NOMO-1 (cell line): ENCODE results near the gene GUCY2D.
"Not testable (repeated sequence)": the region's sequence is repeated elsewhere in the genome, so short reads cannot be mapped to it uniquely, and the experiment has no call there.

Experiments
- DNase-seq, 2 experiments: peaks; one replicate each; lab custom pipeline; 2025; ENCODE audit not compliant: unreplicated experiment in 2 of 2; lab: John Stamatoyannopoulos, UW

GUCY2D gene

DNA sequence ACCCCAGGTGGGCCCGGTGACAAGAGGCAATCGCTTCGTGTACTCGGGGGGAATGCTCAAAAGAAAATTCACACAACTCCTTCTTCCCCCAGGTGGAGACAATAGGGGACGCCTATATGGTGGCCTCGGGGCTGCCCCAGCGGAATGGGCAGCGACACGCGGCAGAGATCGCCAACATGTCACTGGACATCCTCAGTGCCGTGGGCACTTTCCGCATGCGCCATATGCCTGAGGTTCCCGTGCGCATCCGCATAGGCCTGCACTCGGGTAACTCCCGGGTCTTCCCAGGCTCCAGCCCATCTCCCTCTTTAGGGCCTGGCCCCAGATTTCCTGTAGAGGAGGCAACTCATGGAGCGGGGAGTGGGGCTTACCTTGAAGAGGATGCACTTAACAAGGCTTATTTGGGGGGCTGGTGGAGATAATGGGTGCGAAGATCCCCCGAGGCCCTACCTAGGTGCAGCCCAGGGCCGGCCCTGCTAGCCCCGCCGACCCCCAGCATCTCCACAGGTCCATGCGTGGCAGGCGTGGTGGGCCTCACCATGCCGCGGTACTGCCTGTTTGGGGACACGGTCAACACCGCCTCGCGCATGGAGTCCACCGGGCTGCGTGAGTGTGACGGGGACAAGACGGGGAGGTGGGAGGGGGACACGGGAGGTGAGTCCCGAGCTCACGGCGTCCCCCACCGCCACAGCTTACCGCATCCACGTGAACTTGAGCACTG lies 13.0 kb downstream of the GUCY2D start:
- DNase-seq: no peak

DNA sequence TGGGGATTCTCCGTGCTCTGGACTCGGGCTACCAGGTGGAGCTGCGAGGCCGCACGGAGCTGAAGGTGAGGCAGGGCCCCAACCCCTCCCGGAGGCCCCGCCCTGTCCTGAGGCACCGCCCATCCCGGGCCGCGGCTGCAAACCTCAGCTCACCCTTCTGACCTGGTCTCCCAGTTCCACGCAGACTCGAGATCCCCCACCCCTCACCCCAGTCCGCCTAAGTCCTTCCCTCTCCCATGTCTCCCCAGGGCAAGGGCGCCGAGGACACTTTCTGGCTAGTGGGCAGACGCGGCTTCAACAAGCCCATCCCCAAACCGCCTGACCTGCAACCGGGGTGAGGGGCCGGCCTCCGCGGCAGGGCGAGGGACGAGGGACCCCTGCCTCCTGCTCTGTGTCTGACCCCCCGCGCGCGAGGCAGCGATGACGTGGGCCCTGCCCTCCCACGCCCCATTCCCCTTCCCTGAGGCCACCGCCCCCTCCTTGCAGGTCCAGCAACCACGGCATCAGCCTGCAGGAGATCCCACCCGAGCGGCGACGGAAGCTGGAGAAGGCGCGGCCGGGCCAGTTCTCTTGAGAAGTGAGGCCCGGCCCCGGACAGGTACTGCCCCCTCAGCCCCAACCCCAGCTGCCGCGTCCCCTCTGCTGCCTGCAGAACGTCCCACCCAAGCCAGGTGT lies 13.7 kb downstream of the GUCY2D start:
- no peak for DNase-seq

DNA sequence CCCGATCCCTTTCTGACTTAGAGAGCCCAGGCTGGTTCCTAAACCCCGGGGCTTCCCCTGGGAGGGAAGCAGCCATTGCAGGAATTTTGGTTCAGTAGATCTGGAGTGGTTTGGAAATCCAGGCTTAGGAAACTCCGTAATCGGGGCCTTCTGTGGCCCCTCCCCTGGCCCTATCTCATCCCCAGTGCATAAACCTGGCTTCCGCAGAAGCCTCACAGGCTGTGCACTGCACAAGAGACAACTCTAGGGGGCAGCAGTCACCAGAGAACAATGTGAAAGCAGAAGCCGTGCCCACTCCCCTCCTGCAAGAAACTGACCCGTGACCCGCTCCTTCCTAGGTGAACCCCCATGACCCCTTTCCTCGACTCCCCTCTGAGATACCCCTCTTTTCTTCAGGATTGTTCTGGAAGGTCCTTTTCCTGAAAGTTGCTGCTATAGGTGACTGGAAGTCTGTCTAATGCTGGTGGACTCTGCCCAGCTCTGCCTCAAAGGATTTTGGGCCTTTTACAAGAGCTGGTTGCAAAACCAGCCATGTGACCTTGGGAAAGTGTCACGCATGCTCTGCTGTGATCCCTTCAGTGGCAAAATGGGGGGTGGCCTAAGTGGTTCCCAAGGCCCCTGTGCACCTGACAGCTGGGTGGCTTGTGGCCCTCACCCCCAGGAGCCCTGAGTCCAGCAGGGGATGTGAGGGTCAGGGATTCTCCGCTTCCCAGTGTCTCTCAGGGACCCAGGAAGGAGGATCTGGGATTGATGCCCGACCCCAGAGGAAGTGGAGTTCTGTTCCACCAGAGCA lies 14.4 kb downstream of the GUCY2D start:
- peak; percentile 61 to 77 for DNase-seq

DNA sequence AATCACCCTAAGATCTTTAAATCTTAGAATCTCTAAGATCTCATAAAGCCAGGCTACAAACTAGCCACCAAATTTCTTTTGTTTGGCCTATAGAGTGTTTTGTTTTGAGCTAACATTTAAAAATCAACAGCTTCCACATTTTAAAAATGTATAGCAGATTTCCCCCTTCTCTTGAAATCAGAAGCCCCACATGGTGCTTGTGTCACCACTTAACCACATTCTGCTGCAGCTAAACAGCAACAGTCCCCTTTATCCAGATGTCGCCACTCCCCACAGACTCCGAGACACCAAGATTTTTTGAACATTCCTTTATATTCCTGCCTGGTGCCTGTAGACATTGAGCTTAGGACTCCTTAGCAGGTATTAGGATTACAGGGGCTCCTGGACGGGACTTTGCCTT lies 16.0 kb downstream of the GUCY2D start:
- DNase-seq: peak; percentile 15 to 62

DNA sequence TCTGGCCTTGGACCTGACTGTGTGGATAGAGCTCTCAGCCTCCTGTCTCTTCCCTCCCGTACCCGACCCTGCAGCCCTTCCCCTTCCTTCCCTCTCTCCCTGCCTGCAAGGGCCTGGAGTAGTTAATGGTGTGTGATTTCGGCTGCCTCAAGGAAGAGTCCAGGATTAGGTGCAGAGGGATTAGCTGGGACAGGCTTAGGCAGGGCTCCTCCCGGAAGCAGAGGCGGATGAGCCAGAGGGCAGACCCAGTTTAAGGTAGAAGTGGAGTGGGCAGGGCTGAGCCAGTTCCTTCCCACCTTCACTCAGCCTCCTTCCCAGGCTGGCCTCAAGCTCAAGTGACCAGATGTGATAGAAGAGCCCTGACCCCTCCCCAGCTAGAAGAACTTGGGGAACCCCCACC lies 16.8 kb downstream of the GUCY2D start:
- DNase-seq: no peak

DNA sequence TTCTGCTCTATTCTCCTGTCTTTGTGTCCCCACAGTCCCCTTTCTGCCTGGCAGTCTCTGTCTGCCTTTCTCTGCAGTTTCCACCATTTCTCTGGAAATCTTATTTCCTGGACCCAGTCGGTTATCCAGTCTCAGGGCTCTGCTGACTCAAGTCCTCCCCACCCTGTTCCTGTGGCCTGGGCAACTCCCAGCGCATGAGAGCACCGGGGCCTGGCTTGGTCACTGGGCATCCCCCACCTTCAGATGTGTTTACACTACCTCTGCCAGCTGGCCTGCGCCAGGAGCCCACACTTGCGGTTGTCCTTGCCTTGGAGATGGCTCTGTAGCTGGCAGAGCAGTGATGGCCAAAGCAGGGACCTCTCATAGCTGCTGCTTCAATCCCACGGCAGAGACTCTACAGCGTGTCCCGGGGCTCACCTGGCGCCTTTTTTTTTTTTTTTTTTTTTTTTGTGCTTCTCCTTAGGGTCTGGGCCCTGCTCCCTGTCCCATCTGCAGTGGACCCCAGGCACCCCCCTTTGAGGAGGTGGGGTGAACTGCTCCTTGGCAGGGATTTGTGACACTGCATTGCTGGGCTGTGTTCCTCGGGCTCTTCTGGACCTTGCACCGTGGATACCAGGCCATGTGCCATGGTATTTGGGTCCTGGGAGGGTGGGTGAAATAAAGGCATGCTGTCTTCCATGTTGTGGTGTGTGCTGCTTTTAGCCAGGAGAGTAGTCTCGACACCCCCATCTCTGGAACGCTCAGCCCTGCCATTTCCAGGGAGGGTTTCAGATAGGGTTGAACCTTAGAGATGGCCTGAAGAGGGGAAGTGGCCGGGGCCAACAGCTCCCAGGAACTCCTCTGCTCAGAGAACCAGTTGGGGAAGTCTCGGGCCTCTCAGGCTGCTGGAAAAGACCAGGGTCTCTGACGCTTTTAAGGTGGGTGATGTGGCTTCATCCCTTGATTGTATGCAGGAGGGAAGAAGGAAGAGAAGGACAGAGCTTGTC lies 17.5 kb downstream of the GUCY2D start:
- no peak for DNase-seq

DNA sequence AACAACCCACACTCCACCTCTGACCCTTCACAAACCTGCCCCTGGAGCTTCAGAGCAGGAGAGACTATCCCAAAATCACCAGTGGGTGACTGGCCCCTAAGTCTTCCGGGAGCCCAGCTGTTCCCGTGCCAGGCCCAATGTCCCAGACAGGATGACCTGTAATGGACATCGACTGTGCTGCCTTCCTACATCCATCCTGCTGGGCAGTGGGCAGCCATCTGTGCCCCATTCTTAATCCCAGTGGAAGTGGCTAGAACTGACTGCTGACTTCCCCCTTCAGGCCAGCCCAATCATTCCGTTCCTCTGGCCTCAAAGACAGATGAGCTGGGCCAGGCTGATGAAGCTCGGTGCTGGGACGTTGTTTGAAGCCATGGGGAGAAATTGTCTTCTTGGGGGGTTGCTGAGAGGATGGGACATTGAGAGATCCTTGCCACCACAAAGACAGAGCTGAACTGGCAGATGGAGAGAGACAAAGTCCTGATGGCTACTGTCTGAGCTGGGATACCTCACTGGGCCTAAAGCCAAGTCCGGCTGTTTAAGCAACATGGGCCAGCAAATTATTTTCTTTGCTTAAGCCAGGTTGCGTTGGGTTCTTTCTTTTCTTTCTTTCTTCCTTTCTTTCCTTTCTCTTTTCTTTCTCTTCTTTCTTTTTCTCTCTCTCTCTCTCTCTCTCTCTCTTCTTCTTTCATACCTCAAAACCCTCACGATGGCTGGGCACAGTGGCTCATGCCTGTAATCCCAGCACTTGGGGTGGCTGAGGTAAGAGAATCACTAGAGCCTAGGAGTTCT lies 18.6 kb downstream of the GUCY2D start:
- DNase-seq: no peak

DNA sequence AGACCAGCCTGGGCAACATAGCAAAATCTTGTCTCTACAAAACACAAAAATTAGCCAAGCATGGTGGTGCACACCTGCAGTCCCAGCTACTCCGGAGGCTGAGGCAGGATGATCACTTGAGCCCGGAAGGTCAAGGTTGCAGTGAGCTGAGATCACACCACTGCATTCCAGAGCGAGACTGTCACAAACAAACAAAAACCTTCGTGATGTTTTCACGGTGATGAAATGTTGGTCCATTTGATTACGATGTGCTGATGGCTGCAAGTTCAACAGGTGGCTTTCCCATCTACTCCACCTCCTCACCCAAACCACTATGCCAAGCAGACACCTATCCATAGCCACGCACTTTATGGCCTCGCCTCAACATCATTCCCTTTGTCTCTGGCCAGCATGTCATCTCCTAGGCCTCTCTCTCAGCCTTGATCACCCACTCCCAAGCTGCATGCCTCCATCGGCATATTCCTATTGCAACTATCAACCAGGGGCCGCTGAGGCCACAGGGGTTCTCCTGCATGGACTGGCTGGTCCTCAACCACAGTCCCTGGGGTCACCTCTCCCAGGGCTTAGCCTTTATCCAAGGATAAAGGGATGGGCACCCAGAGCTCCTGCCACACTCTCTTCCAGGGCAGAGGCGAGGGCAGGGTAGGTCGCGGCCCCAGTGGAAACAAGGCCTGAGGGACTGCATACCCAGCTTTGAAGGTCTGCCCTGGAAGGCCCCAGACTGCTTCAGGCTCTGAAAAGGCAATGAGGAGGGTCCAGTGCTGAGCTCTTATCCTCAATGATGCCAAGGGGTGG lies 19.3 kb downstream of the GUCY2D start:
- DNase-seq: no peak

DNA sequence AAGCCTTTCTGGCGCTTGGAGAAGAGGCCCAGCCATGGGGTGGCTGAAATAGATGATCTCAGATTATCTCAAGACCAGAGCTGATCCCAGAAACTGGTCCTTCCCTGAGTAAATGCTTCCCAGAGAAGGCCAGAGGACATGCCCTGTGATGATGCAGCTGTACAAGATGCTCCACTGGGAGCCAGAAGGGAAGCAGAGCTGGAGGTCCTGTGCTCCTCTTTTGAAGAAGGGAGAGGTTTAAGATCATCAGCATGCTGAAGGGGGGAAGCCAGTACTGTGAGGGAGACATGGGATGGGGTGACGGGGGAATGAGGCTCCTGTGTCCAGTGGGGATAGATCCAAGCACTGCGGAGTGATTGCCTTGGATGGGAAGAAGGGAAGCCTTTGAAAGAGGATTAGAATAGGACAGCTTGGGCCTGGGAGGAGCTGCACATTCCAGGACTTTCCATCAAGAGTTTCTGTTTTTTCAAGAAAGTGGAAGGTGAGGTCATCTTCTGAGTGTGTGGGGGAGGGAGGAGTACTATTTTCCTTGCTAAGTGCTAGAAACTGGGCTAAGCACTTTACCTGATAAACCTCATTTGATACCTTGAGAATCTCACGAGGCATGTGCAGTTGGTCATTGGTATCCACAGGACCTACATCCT lies 20.1 kb downstream of the GUCY2D start:
- DNase-seq: no peak

DNA sequence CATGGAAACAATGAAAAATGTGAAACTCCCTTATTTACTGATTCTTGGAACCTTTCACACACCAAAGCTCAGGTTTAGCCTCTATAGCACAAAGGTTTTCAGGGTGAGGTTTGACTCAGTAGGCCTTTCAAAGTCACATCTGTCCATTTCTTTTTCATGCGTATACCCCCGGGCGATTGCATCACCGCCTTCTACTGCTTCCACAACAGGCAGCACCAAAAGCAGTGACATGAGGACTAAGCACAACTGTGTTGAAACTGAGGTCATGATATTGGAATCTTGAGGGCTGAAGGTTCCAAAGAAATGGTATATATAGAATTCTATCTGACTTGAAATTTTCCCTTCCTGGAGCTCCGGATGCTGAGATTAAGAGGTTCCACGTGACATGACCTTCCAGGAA lies 21.7 kb downstream of the GUCY2D start:
- not testable (repeated sequence) for DNase-seq

DNA sequence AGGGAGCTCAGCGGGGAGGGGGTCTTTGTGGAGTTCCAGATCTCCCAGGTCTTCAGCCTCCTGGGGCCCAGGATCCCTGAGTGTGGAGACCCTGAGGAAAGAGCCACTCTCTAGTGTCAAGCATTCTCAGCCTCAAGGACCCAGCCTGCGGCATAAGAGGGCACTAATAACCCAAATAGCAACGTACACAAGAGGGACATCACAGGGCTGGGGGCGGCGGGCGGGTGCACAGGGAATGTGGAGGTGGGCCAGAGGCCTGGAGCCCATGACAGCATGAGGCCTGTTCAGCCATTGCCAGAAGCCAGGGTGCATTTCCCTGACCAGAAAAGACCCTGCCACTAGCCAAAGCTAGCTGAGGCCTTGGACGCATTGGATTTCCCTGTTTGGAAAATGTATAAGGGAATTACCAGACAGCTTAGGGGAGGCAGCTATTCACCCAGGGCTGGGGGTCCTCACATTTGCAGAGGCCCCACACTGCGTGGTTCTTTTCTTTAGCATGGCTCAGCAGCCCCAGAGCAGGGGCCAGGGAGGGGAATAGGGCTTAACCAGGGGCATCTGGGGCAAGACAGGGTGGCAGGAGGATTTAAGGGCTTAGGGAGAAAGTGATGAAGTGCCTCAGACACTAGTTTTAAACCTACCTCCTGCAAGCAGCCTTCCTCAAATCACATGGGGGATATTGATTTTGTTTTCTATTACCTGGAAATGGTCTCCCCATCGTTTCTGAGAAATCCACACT lies 22.9 kb downstream of the GUCY2D start:
- no peak for DNase-seq

DNA sequence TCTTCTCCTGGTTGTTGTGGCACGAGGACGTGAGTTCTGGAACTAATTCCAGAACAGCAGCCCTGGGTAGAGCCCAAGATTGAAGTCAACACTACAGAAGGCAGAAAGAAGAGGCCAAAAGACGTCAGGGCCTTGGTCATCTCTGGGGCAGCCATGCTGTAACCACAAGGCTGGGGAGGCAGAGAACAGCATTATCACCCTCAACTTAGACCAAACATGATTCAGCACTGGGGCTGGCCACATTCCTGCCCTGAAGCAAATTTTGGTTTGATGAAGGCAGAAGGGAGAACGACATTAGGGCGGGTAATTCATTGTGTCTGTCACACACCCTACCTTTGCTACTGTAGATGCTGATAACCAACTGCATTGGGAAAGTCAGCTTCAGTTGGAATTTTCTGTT lies 26.7 kb downstream of the GUCY2D start:
- no peak for DNase-seq

DNA sequence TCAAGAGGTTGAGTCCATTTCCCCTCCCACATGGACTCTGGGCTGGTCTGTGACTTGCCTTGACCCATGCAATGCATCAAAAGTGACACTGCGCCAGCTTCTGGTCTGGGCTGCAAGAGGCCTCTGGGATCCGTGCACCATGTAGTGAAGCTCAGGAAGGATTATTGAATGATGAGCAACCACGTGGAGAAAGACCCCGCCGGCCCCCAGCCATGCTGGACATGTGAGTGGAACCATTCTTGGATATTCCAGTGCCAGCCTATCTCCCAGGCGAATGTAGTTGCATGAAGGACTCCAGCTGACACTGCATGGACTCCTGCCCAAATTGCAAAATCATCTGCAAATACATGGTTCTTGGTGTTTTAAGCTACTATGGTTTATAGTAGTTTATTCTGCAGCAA lies 28.8 kb downstream of the GUCY2D start:
- no peak for DNase-seq

DNA sequence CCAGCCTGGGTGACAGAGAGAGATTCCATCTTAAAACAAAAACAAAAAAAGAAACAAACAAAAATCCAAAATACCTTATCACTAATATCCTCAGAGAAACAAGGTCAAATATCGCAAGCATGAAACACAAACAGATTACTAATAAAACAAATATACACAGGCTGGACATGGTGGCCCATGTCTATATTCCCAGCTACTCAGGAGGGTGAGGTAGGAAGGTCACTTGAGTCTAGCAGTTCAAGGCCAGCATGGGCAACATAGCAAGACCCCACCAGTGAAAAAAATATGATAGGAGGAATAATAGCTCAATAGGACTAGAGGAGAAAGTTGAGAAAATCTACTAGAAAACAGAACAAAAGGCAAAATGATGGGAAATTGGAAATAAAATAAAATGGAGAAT lies 29.5 kb downstream of the GUCY2D start:
- DNase-seq: no peak

DNA sequence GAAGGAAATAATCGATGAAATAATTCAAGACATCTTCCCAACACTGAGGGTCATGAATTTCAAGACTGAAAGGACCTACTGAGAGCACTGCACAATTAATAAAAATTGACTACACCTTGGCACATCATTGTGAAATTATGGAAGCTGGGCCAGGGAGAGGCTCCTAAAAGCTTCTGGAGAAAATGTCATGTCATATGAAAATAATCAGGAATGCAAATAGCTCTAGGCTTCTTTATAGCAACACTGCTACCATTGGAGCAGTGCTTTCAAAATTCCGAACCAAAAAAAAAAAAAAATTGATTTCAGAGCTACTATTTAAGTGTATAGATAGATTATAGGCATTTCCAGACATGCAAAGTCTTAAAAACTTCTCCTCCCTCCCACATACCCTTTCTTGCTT lies 30.0 kb downstream of the GUCY2D start:
- no peak for DNase-seq

DNA sequence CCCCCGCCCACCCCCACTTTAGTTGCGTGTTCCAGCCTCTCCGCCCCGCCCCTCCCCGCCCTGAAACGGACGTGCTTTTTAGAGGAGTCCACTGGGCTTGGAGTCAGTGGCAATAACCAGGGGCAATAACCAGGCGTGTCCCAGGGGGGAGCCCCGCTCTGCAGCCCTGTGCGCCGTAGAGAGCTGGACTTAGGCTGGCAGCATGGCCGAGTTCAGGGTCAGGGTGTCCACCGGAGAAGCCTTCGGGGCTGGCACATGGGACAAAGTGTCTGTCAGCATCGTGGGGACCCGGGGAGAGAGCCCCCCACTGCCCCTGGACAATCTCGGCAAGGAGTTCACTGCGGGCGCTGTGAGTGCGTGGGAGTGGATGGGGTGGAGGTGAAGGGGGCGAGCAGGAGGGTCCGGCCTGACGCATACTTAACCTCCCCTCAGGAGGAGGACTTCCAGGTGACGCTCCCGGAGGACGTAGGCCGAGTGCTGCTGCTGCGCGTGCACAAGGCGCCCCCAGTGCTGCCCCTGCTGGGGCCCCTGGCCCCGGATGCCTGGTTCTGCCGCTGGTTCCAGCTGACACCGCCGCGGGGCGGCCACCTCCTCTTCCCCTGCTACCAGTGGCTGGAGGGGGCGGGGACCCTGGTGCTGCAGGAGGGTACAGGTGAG lies 36.7 kb downstream of the GUCY2D start, which contains the start of gene ALOX15B:
Gene ALOX15B, plus strand, starts transcription at position 106 of the 657 bp plus-strand sequence. Its CDS starts 97 bp downstream, at position 203.
- DNase-seq: no peak

DNA sequence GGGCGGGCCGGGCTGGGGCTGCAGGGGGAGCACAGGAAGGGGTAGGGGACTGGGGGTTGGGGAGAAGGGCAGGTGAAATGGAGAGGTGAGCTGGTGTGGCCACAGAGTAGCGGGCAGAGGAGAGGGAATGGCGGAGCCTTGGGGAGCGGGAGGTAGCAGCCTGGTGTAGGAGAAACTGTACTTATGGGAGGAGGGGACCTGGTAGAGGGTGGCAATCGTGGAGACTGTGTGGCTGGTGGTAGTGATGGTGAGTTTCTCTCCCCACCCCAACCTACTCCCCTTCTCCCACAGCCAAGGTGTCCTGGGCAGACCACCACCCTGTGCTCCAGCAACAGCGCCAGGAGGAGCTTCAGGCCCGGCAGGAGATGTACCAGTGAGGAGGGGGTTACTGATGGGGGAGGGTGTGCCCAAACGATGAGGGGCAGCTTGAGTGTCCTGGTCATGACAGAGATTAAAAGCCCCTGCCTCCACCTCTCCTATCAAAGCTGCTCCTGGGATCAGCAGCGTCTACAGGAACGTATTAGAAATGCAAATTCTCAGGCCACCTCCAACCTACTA lies 37.3 kb downstream of the GUCY2D start:
- DNase-seq: no peak
